ENCODE measurements around the gene ZNF507.

ZNF507 gene

DNA sequence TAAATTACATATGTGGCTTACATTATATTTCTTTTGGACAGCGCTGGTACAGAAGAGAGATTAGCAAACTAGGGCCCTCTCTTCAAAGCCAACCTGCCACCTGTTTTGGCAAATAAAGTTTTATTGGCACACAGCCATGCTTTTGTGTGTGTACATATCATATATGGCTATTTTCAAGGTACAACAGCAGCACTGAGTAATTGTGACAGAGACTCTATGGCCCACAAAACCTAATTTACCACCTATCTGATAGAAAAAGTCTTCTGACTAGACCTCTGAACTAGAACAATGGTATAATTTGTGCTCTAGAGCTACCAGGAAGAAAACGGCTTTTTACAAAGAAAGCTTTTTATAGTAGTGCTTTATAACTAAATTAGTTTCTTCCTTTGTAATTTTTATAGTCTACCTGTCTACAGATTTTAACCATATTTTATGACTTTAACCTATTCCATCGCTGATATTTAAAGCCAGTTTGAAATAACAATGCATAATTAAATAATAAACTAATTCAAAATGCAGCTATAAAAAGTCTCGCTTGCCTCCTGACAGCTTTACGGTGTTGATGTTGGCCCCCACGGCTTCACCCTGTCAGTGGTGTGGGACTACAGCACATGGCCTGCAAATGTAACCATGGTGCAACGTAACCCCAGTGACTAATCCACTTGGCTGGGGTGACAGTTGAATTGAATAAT is 42.4 kb downstream of the ZNF507 start:
- TF ChIP-seq, protein P1, sequence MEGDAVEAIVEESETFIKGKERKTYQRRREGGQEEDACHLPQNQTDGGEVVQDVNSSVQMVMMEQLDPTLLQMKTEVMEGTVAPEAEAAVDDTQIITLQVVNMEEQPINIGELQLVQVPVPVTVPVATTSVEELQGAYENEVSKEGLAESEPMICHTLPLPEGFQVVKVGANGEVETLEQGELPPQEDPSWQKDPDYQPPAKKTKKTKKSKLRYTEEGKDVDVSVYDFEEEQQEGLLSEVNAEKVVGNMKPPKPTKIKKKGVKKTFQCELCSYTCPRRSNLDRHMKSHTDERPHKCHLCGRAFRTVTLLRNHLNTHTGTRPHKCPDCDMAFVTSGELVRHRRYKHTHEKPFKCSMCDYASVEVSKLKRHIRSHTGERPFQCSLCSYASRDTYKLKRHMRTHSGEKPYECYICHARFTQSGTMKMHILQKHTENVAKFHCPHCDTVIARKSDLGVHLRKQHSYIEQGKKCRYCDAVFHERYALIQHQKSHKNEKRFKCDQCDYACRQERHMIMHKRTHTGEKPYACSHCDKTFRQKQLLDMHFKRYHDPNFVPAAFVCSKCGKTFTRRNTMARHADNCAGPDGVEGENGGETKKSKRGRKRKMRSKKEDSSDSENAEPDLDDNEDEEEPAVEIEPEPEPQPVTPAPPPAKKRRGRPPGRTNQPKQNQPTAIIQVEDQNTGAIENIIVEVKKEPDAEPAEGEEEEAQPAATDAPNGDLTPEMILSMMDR (IDR thresholded peaks at IDR 0.05; ENCODE audit: borderline replicate concordance, extremely low read depth, low read length, poor library complexity, severe bottlenecking), result no peak
- Histone ChIP-seq H4K20me1 (ENCODE audit: insufficient read depth, low read length) (peaks cover 4% of the 10 kb centered on the region), H3K9ac (ENCODE audit: low read depth, low read length) (no peak overlapping the region), H3K4me1 (ENCODE audit: insufficient read depth, low read length) (no peaks in the 10 kb centered on the region), H3K4me2 (ENCODE audit: insufficient read depth, low read length) (no peak overlapping the region), H3K27ac (ENCODE audit: low read length) (no peak overlapping the region), H3K27me3 (ENCODE audit: insufficient read depth, low read length, poor library complexity) (no peaks in the 10 kb centered on the region), H2AFZ (ENCODE audit: low read depth, low read length) (no peak overlapping the region), H3K36me3 (ENCODE audit: insufficient read depth, low read length) (peaks cover 29% of the 10 kb centered on the region), H3K4me3 (ENCODE audit: low read depth in 1 of 2, low read length in 2 of 2) (no peak overlapping the region), H3K9me3 (ENCODE audit: insufficient read depth, low read length, severe bottlenecking) (no peaks in the 10 kb centered on the region), H3K79me2 (ENCODE audit: insufficient read depth, low read length) (no peaks in the 10 kb centered on the region)
- ATAC-seq (ENCODE audit: insufficient read depth, low read depth) (no peak), DNase-seq (no peak)

DNA sequence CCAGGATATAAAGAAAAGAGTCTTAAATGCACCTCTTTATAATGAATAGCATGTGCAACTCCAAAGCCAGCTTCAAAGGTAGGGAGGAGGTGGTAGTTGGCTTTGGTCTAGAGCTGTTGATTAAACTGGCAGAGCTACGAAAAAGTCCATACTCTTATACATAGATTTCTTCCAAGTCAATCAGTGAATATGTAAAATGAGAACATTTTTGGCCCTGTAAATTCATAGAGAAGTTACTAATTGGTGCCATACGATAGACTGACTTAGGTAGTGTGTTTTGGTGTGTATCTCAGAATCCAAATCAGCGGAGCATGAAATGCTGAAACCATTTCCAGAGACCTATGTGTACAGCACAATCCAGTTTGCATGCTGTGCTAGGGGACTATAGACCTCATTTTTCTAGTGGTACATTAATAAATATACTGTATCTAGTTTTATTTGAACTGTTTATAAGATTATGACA is 43.0 kb downstream of the ZNF507 start:
- no peaks in the 10 kb centered on the region for H3K4me1 ChIP-seq (ENCODE audit: insufficient read depth, low read length)
- no peaks in the 10 kb centered on the region for H3K27me3 ChIP-seq (ENCODE audit: insufficient read depth, low read length, poor library complexity)
- H3K4me3 ChIP-seq (ENCODE audit: low read depth in 1 of 2, low read length in 2 of 2), result no peak overlapping the region
- peaks cover 4% of the 10 kb centered on the region for H4K20me1 ChIP-seq (ENCODE audit: insufficient read depth, low read length)
- H3K36me3 ChIP-seq (ENCODE audit: insufficient read depth, low read length), result peaks cover 23% of the 10 kb centered on the region
- no peak for TF ChIP-seq EZH2 (IDR thresholded peaks at IDR 0.05; ENCODE audit: borderline replicate concordance, low read depth, low read length, severe bottlenecking)
- TF ChIP-seq, protein P1 (IDR thresholded peaks at IDR 0.05; ENCODE audit: borderline replicate concordance, extremely low read depth, low read length, poor library complexity, severe bottlenecking), result no peak
- DNase-seq, result no peak
- ATAC-seq (ENCODE audit: insufficient read depth, low read depth), result no peak
- no peak overlapping the region for H3K9ac ChIP-seq (ENCODE audit: low read depth, low read length)
- H2AFZ ChIP-seq (ENCODE audit: low read depth, low read length), result no peak overlapping the region
- H3K4me2 ChIP-seq (ENCODE audit: insufficient read depth, low read length), result no peak overlapping the region
- H3K79me2 ChIP-seq (ENCODE audit: insufficient read depth, low read length), result no peaks in the 10 kb centered on the region
- H3K27ac ChIP-seq (ENCODE audit: low read length), result no peak overlapping the region
- H3K9me3 ChIP-seq (ENCODE audit: insufficient read depth, low read length, severe bottlenecking), result no peaks in the 10 kb centered on the region

DNA sequence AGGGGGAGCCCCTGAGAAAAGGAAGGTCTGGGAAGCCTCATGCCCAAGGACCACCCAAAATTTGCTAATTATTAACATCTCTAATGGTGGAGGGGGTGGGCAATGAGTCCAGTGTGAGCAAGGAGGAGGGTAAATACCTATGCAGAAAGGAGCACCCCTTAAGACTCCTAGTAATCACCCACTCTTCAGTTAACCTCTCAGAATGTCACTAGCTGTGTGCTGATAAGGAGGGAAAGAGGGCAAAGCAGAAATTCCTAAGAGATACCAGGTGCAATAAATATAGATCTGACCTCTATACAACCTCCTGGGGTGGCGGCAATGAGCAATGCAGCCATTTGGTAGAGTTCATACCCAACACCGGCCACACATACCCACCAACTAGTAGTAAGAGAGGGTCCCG is 47.5 kb downstream of the ZNF507 start:
- H2AFZ ChIP-seq (ENCODE audit: low read depth, low read length), result no peak overlapping the region
- DNase-seq, result no peak
- H3K36me3 ChIP-seq (ENCODE audit: insufficient read depth, low read length), result no peaks in the 10 kb centered on the region
- H3K4me2 ChIP-seq (ENCODE audit: insufficient read depth, low read length), result no peak overlapping the region
- no peak overlapping the region for H3K4me3 ChIP-seq (ENCODE audit: low read depth in 1 of 2, low read length in 2 of 2)
- no peak for ATAC-seq (ENCODE audit: insufficient read depth, low read depth)
- no peaks in the 10 kb centered on the region for H3K79me2 ChIP-seq (ENCODE audit: insufficient read depth, low read length)
- H3K9ac ChIP-seq (ENCODE audit: low read depth, low read length), result no peak overlapping the region
- TF ChIP-seq EZH2 (IDR thresholded peaks at IDR 0.05; ENCODE audit: borderline replicate concordance, low read depth, low read length, severe bottlenecking), result no peak
- TF ChIP-seq, protein P1 (IDR thresholded peaks at IDR 0.05; ENCODE audit: borderline replicate concordance, extremely low read depth, low read length, poor library complexity, severe bottlenecking), result no peak
- no peaks in the 10 kb centered on the region for H3K4me1 ChIP-seq (ENCODE audit: insufficient read depth, low read length)
- H4K20me1 ChIP-seq (ENCODE audit: insufficient read depth, low read length), result no peaks in the 10 kb centered on the region; the same call in 1 of the 2 replicates
- no peak overlapping the region for H3K27ac ChIP-seq (ENCODE audit: low read length)
- no peaks in the 10 kb centered on the region for H3K27me3 ChIP-seq (ENCODE audit: insufficient read depth, low read length, poor library complexity)
- H3K9me3 ChIP-seq (ENCODE audit: insufficient read depth, low read length, severe bottlenecking), result no peaks in the 10 kb centered on the region

Measured in DND-41 (cell line).